Thyroid gland (tissue), 4 donors: Measurements from ENCODE around the gene GCC2.
"Not testable (repeated sequence)": the region's sequence is repeated elsewhere in the genome, so short reads cannot be mapped to it uniquely, and the experiment has no call there.

Experiments
- POLR2A ChIP-seq, 2 donors: fragments of 450-650 bp; IDR thresholded peaks; one replicate each; pipeline ENCODE4 v1.6.1; 2017; ENCODE audit warnings: antibody characterized with exemption in 2 of 2, mild to moderate bottlenecking in 2 of 2, moderate library complexity in 1 of 2
- TF ChIP-seq, protein P1 (sequence below), 6 experiments: fragments of 200-600 bp in 3 of 6; fragments of 450-650 bp in 3 of 6; sonication (generic) in 3 of 6; IDR thresholded peaks; one replicate each; pipeline ENCODE4 v1.5.1; 2016 to 2019; ENCODE audit warnings: antibody characterized with exemption in 6 of 6, mild to moderate bottlenecking in 2 of 6, inconsistent platforms in 1 of 6, moderate library complexity in 1 of 6

DNA sequence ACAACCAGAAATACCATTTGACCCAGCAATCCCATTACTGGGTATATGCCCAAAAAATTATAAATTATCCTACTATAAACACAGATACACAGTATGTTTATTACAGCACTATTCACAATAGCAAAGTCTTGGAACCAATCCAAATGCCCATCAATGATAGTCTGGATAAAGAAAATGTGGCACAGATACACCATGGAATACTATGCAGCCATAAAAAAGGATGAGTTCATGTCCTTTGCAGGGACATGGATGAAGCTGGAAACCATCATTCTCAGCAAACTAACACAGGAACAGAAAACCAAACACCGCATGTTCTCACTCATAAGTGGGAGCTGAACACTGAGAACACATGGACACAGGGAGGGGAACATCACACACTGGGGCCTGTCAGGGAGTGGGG, 13.4 kb upstream of the GCC2 start:
- TF ChIP-seq POLR2A (IDR thresholded peaks at IDR 0.05), result not testable (repeated sequence)
- TF ChIP-seq, protein P1, sequence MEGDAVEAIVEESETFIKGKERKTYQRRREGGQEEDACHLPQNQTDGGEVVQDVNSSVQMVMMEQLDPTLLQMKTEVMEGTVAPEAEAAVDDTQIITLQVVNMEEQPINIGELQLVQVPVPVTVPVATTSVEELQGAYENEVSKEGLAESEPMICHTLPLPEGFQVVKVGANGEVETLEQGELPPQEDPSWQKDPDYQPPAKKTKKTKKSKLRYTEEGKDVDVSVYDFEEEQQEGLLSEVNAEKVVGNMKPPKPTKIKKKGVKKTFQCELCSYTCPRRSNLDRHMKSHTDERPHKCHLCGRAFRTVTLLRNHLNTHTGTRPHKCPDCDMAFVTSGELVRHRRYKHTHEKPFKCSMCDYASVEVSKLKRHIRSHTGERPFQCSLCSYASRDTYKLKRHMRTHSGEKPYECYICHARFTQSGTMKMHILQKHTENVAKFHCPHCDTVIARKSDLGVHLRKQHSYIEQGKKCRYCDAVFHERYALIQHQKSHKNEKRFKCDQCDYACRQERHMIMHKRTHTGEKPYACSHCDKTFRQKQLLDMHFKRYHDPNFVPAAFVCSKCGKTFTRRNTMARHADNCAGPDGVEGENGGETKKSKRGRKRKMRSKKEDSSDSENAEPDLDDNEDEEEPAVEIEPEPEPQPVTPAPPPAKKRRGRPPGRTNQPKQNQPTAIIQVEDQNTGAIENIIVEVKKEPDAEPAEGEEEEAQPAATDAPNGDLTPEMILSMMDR (IDR thresholded peaks at IDR 0.05), result not testable (repeated sequence)
